ENCODE results near the gene LTBP1. TPM values are rescaled to one million over a fixed set of nuclear protein-coding genes. Genes with fewer than 3 reads are reported as not detected.

LTBP1 gene
- total RNA-seq, 2 donors from 2014 or later = 25.9 to 99.8 TPM

DNA sequence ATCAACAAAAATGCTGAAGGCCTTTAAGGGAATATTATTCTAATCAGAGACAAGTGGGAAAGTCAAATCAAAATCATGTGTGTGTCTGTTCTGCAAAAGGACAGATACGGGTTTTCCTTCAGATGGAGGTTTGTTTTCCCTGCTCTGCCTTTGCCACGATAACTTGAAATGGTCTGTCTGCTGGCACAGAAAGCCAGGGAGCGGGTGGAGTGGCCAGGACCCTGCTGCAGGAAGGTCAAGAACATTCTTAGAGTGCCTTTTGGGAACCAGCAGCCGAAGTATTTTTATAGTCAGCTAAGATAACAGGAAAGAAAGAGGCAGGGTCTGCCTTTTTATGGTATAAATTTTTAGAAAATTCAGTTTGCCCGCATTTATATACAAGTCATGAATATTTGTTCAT lies 234.2 kb downstream of the LTBP1 start:
- 64% methylated on average over 5 of the region's 5 CpGs for WGBS
- no peak for DNase-seq (ENCODE audit: low spot score)
- intact Hi-C loops (cut with DNase I) = no loop called here

DNA sequence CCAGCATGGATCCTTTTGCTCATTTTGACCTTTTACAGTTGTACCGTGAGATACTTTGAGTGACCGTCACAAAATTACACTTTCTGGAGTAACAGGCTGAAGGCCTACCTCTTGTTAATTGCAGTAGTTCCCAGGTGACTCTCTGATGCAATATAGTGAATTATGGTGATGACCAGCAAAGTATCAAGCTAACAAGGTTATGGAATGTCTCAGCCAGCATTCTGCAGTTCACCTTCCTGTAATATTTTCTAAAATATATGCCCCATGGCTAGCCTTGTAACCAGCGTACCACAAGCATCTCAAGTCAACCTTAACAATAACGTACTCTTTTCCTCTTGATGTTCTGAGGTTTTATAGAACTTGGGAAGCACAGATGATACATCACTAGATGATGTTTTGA lies 234.7 kb downstream of the LTBP1 start:
- no peaks in the 10 kb centered on the region for H3K36me3 ChIP-seq
- H3K27ac ChIP-seq = no peak overlapping the region
- TF ChIP-seq, protein P1, sequence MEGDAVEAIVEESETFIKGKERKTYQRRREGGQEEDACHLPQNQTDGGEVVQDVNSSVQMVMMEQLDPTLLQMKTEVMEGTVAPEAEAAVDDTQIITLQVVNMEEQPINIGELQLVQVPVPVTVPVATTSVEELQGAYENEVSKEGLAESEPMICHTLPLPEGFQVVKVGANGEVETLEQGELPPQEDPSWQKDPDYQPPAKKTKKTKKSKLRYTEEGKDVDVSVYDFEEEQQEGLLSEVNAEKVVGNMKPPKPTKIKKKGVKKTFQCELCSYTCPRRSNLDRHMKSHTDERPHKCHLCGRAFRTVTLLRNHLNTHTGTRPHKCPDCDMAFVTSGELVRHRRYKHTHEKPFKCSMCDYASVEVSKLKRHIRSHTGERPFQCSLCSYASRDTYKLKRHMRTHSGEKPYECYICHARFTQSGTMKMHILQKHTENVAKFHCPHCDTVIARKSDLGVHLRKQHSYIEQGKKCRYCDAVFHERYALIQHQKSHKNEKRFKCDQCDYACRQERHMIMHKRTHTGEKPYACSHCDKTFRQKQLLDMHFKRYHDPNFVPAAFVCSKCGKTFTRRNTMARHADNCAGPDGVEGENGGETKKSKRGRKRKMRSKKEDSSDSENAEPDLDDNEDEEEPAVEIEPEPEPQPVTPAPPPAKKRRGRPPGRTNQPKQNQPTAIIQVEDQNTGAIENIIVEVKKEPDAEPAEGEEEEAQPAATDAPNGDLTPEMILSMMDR (IDR thresholded peaks at IDR 0.05) = no peak
- TF ChIP-seq POLR2A (IDR thresholded peaks at IDR 0.05) (no peak), POLR2AphosphoS5 (IDR thresholded peaks at IDR 0.05) (no peak)
- no peak overlapping the region for H3K4me3 ChIP-seq
- no peaks in the 10 kb centered on the region for H3K27me3 ChIP-seq (replicated peaks; ENCODE audit: insufficient read depth)
- DNase-seq (ENCODE audit: low spot score) = no peak
- H3K4me1 ChIP-seq (replicated peaks) = no peaks in the 10 kb centered on the region
- 69% methylated on average over 4 of the region's 4 CpGs for WGBS
- no peaks in the 10 kb centered on the region for H3K9me3 ChIP-seq
- intact Hi-C loops (cut with DNase I) = no loop called here

More for the DNA sequence above, 234.2 kb downstream of the LTBP1 start:
- TF ChIP-seq, protein P1 (IDR thresholded peaks at IDR 0.05) = no peak
- no peak for TF ChIP-seq POLR2AphosphoS5 (IDR thresholded peaks at IDR 0.05)
- TF ChIP-seq POLR2A (IDR thresholded peaks at IDR 0.05) = no peak
- Histone ChIP-seq H3K4me3 (no peak overlapping the region), H3K27ac (no peak overlapping the region), H3K9me3 (no peaks in the 10 kb centered on the region), H3K27me3 (replicated peaks; ENCODE audit: insufficient read depth) (no peaks in the 10 kb centered on the region), H3K4me1 (replicated peaks) (no peaks in the 10 kb centered on the region), H3K36me3 (no peaks in the 10 kb centered on the region)

DNA sequence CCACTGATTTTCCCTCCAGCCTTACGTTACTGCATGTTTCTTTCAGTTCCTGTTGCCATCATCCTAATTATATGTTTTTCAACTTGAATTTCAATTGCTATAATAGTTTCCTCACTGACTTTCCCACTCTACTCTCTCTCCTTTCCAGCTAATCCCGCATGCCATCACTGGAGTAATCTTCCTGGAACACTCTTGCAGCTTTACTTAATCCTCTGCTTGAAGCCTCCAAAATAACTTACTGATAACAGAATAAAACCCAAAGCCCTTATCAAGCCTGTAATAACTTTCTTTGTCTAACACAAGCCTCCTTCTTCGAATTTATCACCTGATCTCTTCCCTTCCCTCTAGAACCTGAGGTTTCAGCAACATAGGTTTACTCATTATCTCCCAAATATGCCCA lies 237.3 kb downstream of the LTBP1 start:
- H3K4me3 ChIP-seq = no peak overlapping the region
- no peaks in the 10 kb centered on the region for H3K36me3 ChIP-seq
- no peak for TF ChIP-seq POLR2A (IDR thresholded peaks at IDR 0.05)
- no peak for TF ChIP-seq POLR2AphosphoS5 (IDR thresholded peaks at IDR 0.05)
- TF ChIP-seq, protein P1 (IDR thresholded peaks at IDR 0.05) = no peak
- no peaks in the 10 kb centered on the region for H3K9me3 ChIP-seq
- 82% methylated on average over 3 of the region's 3 CpGs for WGBS
- intact Hi-C loops (cut with DNase I) = no loop called here
- no peaks in the 10 kb centered on the region for H3K27me3 ChIP-seq (replicated peaks; ENCODE audit: insufficient read depth)
- no peak for DNase-seq (ENCODE audit: low spot score)
- H3K27ac ChIP-seq = no peak overlapping the region
- H3K4me1 ChIP-seq (replicated peaks) = no peaks in the 10 kb centered on the region

DNA sequence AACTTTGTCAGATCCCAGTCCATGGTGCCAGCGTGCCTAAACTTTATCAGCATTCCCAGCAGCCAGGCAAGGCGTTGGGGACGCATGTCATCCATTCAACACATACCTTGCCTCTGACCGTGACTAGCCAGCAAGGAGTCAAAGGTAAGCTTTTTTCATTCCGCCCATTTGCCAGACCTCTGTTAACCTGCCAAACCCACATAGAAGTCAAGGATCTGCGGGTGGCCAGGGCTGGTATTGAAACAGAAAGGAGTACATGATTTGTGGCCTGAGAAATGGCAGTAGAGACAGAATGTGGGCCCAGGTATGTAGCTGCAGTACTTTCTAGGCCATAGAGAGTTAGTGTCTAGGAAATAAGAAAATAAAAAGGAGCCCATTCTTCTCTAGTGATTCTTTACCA lies 240.2 kb downstream of the LTBP1 start:
- no peak for DNase-seq (ENCODE audit: low spot score)
- Histone ChIP-seq H3K27ac (no peak overlapping the region), H3K36me3 (no peaks in the 10 kb centered on the region), H3K27me3 (replicated peaks; ENCODE audit: insufficient read depth) (no peaks in the 10 kb centered on the region), H3K9me3 (no peaks in the 10 kb centered on the region), H3K4me1 (replicated peaks) (no peaks in the 10 kb centered on the region), H3K4me3 (no peak overlapping the region)
- intact Hi-C loops (cut with DNase I) = no loop called here
- WGBS = 77% methylated on average over 6 of the region's 6 CpGs
- TF ChIP-seq, protein P1 (IDR thresholded peaks at IDR 0.05) = no peak
- TF ChIP-seq POLR2A (IDR thresholded peaks at IDR 0.05) (no peak), POLR2AphosphoS5 (IDR thresholded peaks at IDR 0.05) (no peak)

DNA sequence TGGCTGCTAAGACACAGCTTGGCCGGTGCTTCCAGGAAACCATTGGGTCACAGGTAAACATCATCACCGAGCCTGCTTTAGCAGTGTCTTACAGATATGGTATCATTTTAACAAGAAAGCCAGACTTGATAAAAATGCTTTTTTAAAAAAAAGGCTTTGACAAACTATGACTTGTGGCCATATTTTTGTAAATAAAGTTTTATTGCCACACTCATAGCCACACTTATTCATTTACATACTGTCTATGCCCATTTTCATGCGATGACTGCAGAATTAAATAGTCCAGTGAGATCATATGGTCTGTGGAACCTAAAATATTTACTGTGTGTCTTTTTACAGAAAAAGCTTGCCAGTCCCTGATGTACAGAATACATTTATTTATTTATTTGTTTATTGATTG lies 242.0 kb downstream of the LTBP1 start:
- no peaks in the 10 kb centered on the region for H3K4me1 ChIP-seq (replicated peaks)
- H3K9me3 ChIP-seq = no peaks in the 10 kb centered on the region
- intact Hi-C loops (cut with DNase I) = no loop called here
- WGBS = 98% methylated on average over 3 of the region's 3 CpGs
- no peak overlapping the region for H3K4me3 ChIP-seq
- no peak for DNase-seq (ENCODE audit: low spot score)
- H3K27me3 ChIP-seq (replicated peaks; ENCODE audit: insufficient read depth) = no peaks in the 10 kb centered on the region
- no peak overlapping the region for H3K27ac ChIP-seq
- TF ChIP-seq, protein P1 (IDR thresholded peaks at IDR 0.05) = no peak
- no peak for TF ChIP-seq POLR2AphosphoS5 (IDR thresholded peaks at IDR 0.05)
- no peak for TF ChIP-seq POLR2A (IDR thresholded peaks at IDR 0.05)
- no peaks in the 10 kb centered on the region for H3K36me3 ChIP-seq
